SK-N-MC (cell line): ENCODE measurements around the gene PC.

Source experiments
- EZH2 ChIP-seq: fragments of 200-600 bp; sonication (generic); IDR thresholded peaks from one replicate; pipeline ENCODE4 v1.6.1; 2017; ENCODE audit warnings: antibody characterized with exemption
- POLR2AphosphoS5 ChIP-seq: IDR thresholded peaks from 2 replicates; pipeline ENCODE4 v1.6.1; 2012; ENCODE audit warnings: mild to moderate bottlenecking, low read depth, low read length, borderline replicate concordance

GRCh38 chr11:67007126-67007525 is 48.9 kb upstream of the PC start:
- no peak for TF ChIP-seq POLR2AphosphoS5
- no peak for TF ChIP-seq EZH2
